SK-N-SH (cell line): ENCODE results near the gene RAD23A. TPM values are rescaled to one million over a fixed set of nuclear protein-coding genes. Genes with fewer than 3 reads are reported as not detected.

ENCODE experiments used
- CTCF ChIA-PET: fragments of 300-600, 350-600 bp; formaldehyde crosslinking; extraction: SDS; loops from one replicate; lab custom pipeline; 2021; lab: Yijun Ruan, JAX
- POLR2A ChIA-PET: fragments of 350-600 bp; sonication (Branson Sonifier 250); formaldehyde crosslinking; extraction: SDS; loops from one replicate; lab custom pipeline; 2020; ENCODE audit warnings: antibody characterized with exemption, inconsistent platforms; lab: Yijun Ruan, JAX
- DNase-seq: peaks from one replicate; pipeline ENCODE4 v3.0.0; 2012
- H2AFZ ChIP-seq: fragments of 200-600 bp; sonication (generic); 2 replicates; pipeline ENCODE4 v1.8.1; 2016; ENCODE audit warnings: antibody characterized with exemption, mild to moderate bottlenecking, low read depth
- H3F3A ChIP-seq: fragments of 200-600 bp; sonication (generic); replicated peaks from 2 replicates; pipeline ENCODE3; 2016; ENCODE audit warnings: antibody characterized with exemption, mild to moderate bottlenecking; ENCODE audit not compliant: insufficient read depth
- H3K27ac ChIP-seq, 2 experiments: fragments of 200-500 bp in 1 of 2; fragments of 200-600 bp in 1 of 2; sonication (Bioruptor generic) in 1 of 2; sonication (generic), shearing (Covaris generic) in 1 of 2; 2 replicates each; pipeline versions ENCODE4 v1.5.1 to v1.6.1; 2014 to 2016; ENCODE audit warnings: low read depth in 2 of 2, inconsistent platforms in 1 of 2, low read length in 1 of 2, mild to moderate bottlenecking in 1 of 2, mixed read lengths in 1 of 2
- H3K27me3 ChIP-seq: fragments of 200-600 bp; sonication (generic), shearing (Covaris generic); 2 replicates; pipeline ENCODE4 v1.6.1; 2016; ENCODE audit warnings: mixed run types; ENCODE audit not compliant: insufficient read depth
- H3K36me3 ChIP-seq, 2 experiments: fragments of 200-500 bp in 1 of 2; fragments of 200-600 bp in 1 of 2; sonication (Bioruptor generic) in 1 of 2; sonication (generic) in 1 of 2; replicated peaks in 1 of 2; 2 replicates each; pipeline versions ENCODE3 to v1.5.1; 2014 to 2016; ENCODE audit warnings: low read length in 1 of 2, mild to moderate bottlenecking in 1 of 2; ENCODE audit not compliant: insufficient read depth in 2 of 2, control insufficient read depth in 1 of 2
- H3K4me1 ChIP-seq, 2 experiments: fragments of 200-500 bp in 1 of 2; fragments of 200-600 bp in 1 of 2; sonication (Bioruptor generic) in 1 of 2; sonication (generic), shearing (Covaris generic) in 1 of 2; 2 replicates each; pipeline versions ENCODE4 v1.5.1 to v1.6.1; 2014 to 2016; ENCODE audit warnings: low read depth in 1 of 2, low read length in 1 of 2, mixed run types in 1 of 2; ENCODE audit not compliant: insufficient read depth in 2 of 2, control insufficient read depth in 1 of 2
- H3K4me2 ChIP-seq: fragments of 200-600 bp; sonication (generic), shearing (Covaris generic); 2 replicates; pipeline ENCODE4 v1.6.1; 2017; ENCODE audit warnings: mixed run types
- H3K4me3 ChIP-seq, 2 experiments: fragments of 200-500 bp in 1 of 2; fragments of 200-600 bp in 1 of 2; sonication (Bioruptor generic) in 1 of 2; sonication (generic), shearing (Covaris generic) in 1 of 2; 2 replicates each; pipeline versions ENCODE4 v1.5.1 to v1.8.1; 2014 to 2016; ENCODE audit warnings: low read depth in 2 of 2, inconsistent platforms in 1 of 2, low read length in 1 of 2, mild to moderate bottlenecking in 1 of 2, mixed read lengths in 1 of 2, moderate library complexity in 1 of 2
- H3K79me2 ChIP-seq: fragments of 200-600 bp; sonication (generic); 2 replicates; pipeline ENCODE4 v1.8.1; 2017; ENCODE audit warnings: mild to moderate bottlenecking; ENCODE audit not compliant: insufficient read depth
- H3K9ac ChIP-seq: fragments of 200-600 bp; sonication (generic); 2 replicates; pipeline ENCODE4 v1.6.1; 2017; ENCODE audit warnings: mixed run types
- H3K9me2 ChIP-seq: fragments of 200-600 bp; sonication (generic); 2 replicates; pipeline ENCODE4 v1.6.1; 2017; ENCODE audit warnings: mixed run types
- H3K9me3 ChIP-seq: fragments of 200-600 bp; sonication (generic); 2 replicates; pipeline ENCODE4 v1.6.1; 2017; ENCODE audit warnings: mixed run types, mild to moderate bottlenecking, moderate library complexity
- H4K20me1 ChIP-seq: fragments of 200-600 bp; sonication (generic); 2 replicates; pipeline ENCODE4 v1.6.1; 2017; ENCODE audit warnings: mild to moderate bottlenecking, mixed run types; ENCODE audit not compliant: insufficient read depth
- GATA2 ChIP-seq: sonication (generic); formaldehyde crosslinking; IDR thresholded peaks from 2 replicates; pipeline ENCODE4 v1.5.0; 2020; ENCODE audit warnings: mild to moderate bottlenecking, missing genetic modification reagents
- JUND ChIP-seq: IDR thresholded peaks from 2 replicates; pipeline ENCODE4 v1.4.0; 2012
- MXI1 ChIP-seq: IDR thresholded peaks from 2 replicates; pipeline ENCODE4 v1.6.1; 2012; ENCODE audit warnings: mild to moderate bottlenecking, low read depth, low read length, improper control_type of control experiment
- NFIC ChIP-seq: IDR thresholded peaks from 2 replicates; pipeline ENCODE4 v1.4.0; 2012; ENCODE audit warnings: borderline replicate concordance
- RCOR1 ChIP-seq: fragments of 150-350 bp; IDR thresholded peaks from 2 replicates; pipeline ENCODE4 v1.6.1; 2017; ENCODE audit warnings: antibody characterized with exemption, low read length
- RFX5 ChIP-seq: IDR thresholded peaks from 2 replicates; pipeline ENCODE4 v1.6.1; 2012; ENCODE audit warnings: mild to moderate bottlenecking, improper control_type of control experiment, low read length
- TCF12 ChIP-seq: IDR thresholded peaks from 2 replicates; pipeline ENCODE4 v1.4.0; 2012
- WGBS: methylation state at CpG from one replicate; pipeline ENCODE4 v1.1.6; 2017; ENCODE audit warnings: low lambda C conversion rate; 5-methylcytosine and 5-hydroxymethylcytosine counted together
- polyA plus RNA-seq, 3 experiments: library from polyadenylated mRNA; depleted of rRNA; stranded (reverse); fragments of >200 nt; gene quantifications; 2 replicates each; pipeline ENCODE4 v1.2.3, GENCODE V29; 2012
- TF ChIP-seq, protein P1 (sequence below): IDR thresholded peaks from 2 replicates; pipeline ENCODE4; 2012

Gene RAD23A
- polyA plus RNA-seq, 1 of the 3 experiments (the other 2 are of a cell fraction): 116 TPM

DNA sequence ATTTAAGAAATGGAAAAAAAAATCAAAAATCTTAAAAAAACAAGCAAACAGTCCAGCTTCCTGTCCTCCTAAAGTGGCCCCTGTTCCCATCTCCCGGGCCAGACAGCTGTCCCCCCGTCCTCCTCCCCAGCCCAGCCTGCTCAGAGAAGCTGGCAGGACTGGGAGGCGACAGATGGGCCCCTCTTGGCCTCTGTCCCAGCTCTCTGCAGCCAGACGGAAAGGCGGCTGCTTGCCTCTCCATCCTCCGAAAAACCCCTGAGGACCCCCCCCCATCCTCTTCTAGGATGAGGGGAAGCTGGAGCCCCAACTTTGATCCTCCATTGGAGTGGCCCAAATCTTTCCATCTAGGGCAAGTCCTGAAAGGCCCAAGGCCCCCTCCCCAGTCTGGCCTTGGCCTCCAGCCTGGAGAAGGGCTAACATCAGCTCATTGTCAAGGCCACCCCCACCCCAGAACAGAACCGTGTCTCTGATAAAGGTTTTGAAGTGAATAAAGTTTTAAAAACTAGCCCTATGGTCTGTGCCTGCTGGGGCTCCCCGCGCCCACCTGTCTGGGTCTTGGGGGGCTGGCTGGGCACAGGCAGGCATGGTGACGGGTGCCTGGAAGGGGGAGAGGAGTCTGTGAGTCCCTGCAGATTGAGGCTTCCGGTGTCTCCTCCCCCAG is 7.6 kb downstream of the RAD23A start:
- CTCF ChIA-PET: interaction anchor here (0.7 to 5.6 kb wide), 9 partner anchors 10 to 176 kb away, joined by 3 to 55 read pairs (median 3); no protein-coding TSS in a partner anchor
- Histone ChIP-seq H3K27me3 (no peaks in the 10 kb centered on the region), H3K4me3 (no peak overlapping the region), H3K36me3 (peaks cover 19 to 36% of the 10 kb centered on the region in 2 experiments), H3K4me1 (peaks cover 32 to 39% of the 10 kb centered on the region in 2 experiments), H4K20me1 (peaks cover 5% of the 10 kb centered on the region; the same call in 1 of the 2 replicates), H3K79me2 (peaks cover 68% of the 10 kb centered on the region), H3K4me2 (peak overlapping the region; percentile 96), H3K9ac (peak overlapping the region; percentile 60; the same call in 1 of the 2 replicates), H2AFZ (no peak overlapping the region), H3K9me2 (no peaks in the 10 kb centered on the region), H3K27ac (peak overlapping the region; percentile 93 to 97), H3K9me3 (no peaks in the 10 kb centered on the region), H3F3A (peaks cover 72% of the 10 kb centered on the region)
- peak; percentile 79 for DNase-seq
- POLR2A ChIA-PET: interaction anchor here (0.7 to 1.5 kb wide), 7 partner anchors 9 to 195 kb away, joined by 3 to 8 read pairs (median 3); partner anchors contain the start of genes CALR and DAND5
- WGBS: 38% methylated on average over 8 of the region's 11 CpGs
- TF ChIP-seq, protein P1, sequence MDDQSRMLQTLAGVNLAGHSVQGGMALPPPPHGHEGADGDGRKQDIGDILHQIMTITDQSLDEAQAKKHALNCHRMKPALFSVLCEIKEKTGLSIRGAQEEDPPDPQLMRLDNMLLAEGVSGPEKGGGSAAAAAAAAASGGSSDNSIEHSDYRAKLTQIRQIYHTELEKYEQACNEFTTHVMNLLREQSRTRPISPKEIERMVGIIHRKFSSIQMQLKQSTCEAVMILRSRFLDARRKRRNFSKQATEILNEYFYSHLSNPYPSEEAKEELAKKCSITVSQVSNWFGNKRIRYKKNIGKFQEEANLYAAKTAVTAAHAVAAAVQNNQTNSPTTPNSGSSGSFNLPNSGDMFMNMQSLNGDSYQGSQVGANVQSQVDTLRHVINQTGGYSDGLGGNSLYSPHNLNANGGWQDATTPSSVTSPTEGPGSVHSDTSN: 0 out of 2 replicates have a peak, but pooled peaks have one; percentile 1
- TF ChIP-seq RCOR1 (peak; percentile 49; the same call in 1 of the 2 replicates), MXI1 (no peak), NFIC (peak; percentile 70), RFX5 (no peak), TCF12 (peak; percentile 54)

DNA sequence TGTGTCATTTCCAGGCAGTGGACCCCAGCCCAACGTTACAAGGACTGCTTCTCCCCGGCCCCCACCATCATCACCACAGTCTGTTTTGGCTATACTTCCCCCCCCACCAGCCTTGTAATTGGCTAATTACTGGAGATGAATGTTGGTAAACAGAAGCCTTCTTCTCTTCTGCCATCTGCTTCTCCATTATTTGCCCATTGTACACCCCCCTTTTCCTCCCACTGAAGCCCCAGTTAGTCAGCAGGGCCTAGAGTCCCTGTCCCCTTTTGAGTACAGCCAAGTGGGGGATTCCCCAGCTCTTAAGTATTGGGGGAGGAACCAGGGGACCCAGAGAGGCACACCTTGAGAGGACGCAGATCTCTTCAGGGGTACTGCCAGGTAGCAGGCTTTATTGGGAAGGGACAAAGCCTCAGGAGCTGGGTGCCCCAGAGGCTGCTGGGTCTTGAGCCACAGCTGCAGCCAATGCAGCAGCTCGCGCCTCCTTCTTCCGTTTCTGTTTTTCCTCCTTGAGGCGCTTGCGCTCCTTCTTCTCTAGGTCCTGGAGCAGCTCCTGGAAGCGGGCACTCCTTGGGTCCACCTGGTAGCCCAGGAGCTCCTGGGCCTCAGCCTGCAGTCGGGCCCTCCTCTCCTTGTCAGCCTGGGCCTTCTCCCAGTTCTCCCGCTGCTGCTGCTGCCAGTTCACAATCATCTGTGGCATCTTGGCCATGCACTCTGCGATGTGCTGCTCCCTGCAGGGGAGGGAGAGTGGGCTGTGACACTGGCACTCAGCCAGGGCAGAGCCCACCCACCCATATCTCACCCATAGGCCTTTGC is 8.3 kb downstream of the RAD23A start:
- Histone ChIP-seq H3K9me3 (no peaks in the 10 kb centered on the region), H2AFZ (no peak overlapping the region), H3K4me3 (no peak overlapping the region), H3K4me2 (peak overlapping the region; percentile 96), H3F3A (peaks cover 72% of the 10 kb centered on the region), H3K27ac (peak overlapping the region; percentile 93 to 97), H3K27me3 (no peaks in the 10 kb centered on the region), H3K36me3 (peaks cover 12 to 36% of the 10 kb centered on the region in 2 experiments), H3K4me1 (peaks cover 32 to 39% of the 10 kb centered on the region in 2 experiments), H3K9me2 (no peaks in the 10 kb centered on the region), H4K20me1 (peaks cover 5% of the 10 kb centered on the region; the same call in 1 of the 2 replicates), H3K9ac (peak overlapping the region; percentile 60; the same call in 1 of the 2 replicates), H3K79me2 (peaks cover 64% of the 10 kb centered on the region)
- ChIA-PET POLR2A (interaction anchor here (1.0 to 1.5 kb wide), 6 partner anchors 8 to 198 kb away, joined by 3 to 9 read pairs (median 3); partner anchors contain the start of gene CALR), CTCF (interaction anchor here (1.1 to 5.6 kb wide), 10 partner anchors 10 to 140 kb away, joined by 3 to 55 read pairs (median 4); partner anchors contain the start of gene GCDH)
- DNase-seq: no peak
- TF ChIP-seq JUND (no peak), NFIC (peak; percentile 27; the same call in 1 of the 2 replicates), GATA2 (peak; percentile 50)
- WGBS: 67% methylated on average over 12 of the region's 12 CpGs
